ENCODE data around the gene SERPING1. TPM values are rescaled to one million over a fixed set of nuclear protein-coding genes. Genes with fewer than 3 reads are reported as not detected.

Gene SERPING1
- total RNA-seq, 1 donor from 2014 or later, result 471 TPM

GRCh38 chr11:57619331-57619730 is 21.8 kb downstream of the SERPING1 start:
- H3K9me3 ChIP-seq, result no peaks in the 10 kb centered on the region
- TF ChIP-seq CTCF (IDR thresholded peaks at IDR 0.05), result no peak
- no peak for ATAC-seq

DNA sequence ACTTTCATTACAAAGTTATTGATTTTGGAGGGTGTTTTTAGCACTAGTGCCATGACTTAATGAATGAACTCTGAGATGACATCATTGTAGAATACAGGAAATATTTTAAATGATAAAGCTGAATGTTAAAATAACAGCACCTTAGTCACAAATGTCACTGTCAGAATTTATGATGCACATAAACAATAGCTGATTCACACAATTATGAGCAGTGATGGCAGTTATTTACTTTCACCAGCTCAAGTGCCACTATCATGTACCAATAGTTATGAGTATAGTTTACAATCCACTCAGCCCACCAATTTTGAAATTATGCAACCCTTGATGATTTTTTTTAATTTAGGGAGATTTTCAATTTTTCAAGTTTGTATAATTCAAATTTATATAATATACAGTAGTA is 23.0 kb downstream of the SERPING1 start:
- DNase-seq, result no peak
- ATAC-seq, result no peak
- Histone ChIP-seq H3K36me3 (peaks cover 14% of the 10 kb centered on the region), H3K4me3 (no peak overlapping the region), H3K9me3 (no peaks in the 10 kb centered on the region), H3K27ac (no peak overlapping the region), H3K27me3 (ENCODE audit: low read depth) (no peaks in the 10 kb centered on the region), H3K4me1 (no peaks in the 10 kb centered on the region)
- TF ChIP-seq CTCF (IDR thresholded peaks at IDR 0.05), result no peak
- intact Hi-C loops (cut with DNase I), result no loop called here

More at GRCh38 chr11:57619331-57619730, 21.8 kb downstream of the SERPING1 start:
- Histone ChIP-seq H3K4me3 (no peak overlapping the region), H3K27me3 (ENCODE audit: low read depth) (no peaks in the 10 kb centered on the region), H3K36me3 (peaks cover 25% of the 10 kb centered on the region), H3K4me1 (no peaks in the 10 kb centered on the region), H3K27ac (no peak overlapping the region)
- intact Hi-C loops (cut with DNase I), result no loop called here
- DNase-seq, result no peak

DNA sequence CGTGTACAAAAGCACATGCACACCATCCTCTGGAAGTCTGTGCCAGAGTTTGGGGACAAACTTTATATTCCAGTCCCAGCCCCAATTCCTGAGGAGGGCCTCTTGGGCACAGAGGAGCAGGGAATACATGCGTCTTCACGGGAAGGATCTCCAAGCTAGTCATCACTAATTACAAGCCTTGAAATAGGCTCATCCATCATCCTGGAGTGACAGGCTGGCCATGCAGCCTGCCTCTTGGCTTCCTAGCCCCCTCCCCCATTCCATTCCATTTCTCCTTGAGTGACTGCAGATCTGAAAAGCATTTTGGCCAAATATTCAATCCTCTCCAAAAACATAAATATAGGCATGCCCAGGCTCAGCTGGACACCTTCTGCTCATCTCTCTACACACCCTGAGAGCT is 24.8 kb downstream of the SERPING1 start:
- ATAC-seq (no peak), DNase-seq (no peak)
- Histone ChIP-seq H3K27me3 (ENCODE audit: low read depth) (no peaks in the 10 kb centered on the region), H3K4me3 (no peak overlapping the region), H3K4me1 (no peaks in the 10 kb centered on the region), H3K27ac (no peak overlapping the region), H3K36me3 (no peaks in the 10 kb centered on the region), H3K9me3 (no peaks in the 10 kb centered on the region)
- intact Hi-C loops (cut with DNase I), result no loop called here
- TF ChIP-seq CTCF (IDR thresholded peaks at IDR 0.05), result no peak

- Histone ChIP-seq H3K27me3 (ENCODE audit: low read depth) (no peaks in the 10 kb centered on the region), H3K9me3 (no peaks in the 10 kb centered on the region), H3K27ac (no peak overlapping the region), H3K36me3 (no peaks in the 10 kb centered on the region), H3K4me1 (no peaks in the 10 kb centered on the region), H3K4me3 (no peak overlapping the region)
- intact Hi-C loops (cut with DNase I), result no loop called here
- TF ChIP-seq CTCF (IDR thresholded peaks at IDR 0.05), result no peak
- no peak for ATAC-seq
- DNase-seq, result no peak
Measured at GRCh38 chr11:57624864-57625263, 27.4 kb downstream of the SERPING1 start.

GRCh38 chr11:57626895-57627294 is 29.4 kb downstream of the SERPING1 start:
- no peaks in the 10 kb centered on the region for H3K36me3 ChIP-seq
- H3K27ac ChIP-seq, result no peak overlapping the region
- DNase-seq (no peak), ATAC-seq (no peak)
- TF ChIP-seq CTCF (IDR thresholded peaks at IDR 0.05), result no peak
- no peaks in the 10 kb centered on the region for H3K27me3 ChIP-seq (ENCODE audit: low read depth)
- H3K4me1 ChIP-seq, result no peaks in the 10 kb centered on the region
- H3K4me3 ChIP-seq, result no peak overlapping the region
- H3K9me3 ChIP-seq, result no peaks in the 10 kb centered on the region
- intact Hi-C loops (cut with DNase I), result no loop called here

- DNase-seq, result no peak
- intact Hi-C loops (cut with DNase I), result no loop called here
- no peaks in the 10 kb centered on the region for H3K9me3 ChIP-seq
- no peak for TF ChIP-seq CTCF (IDR thresholded peaks at IDR 0.05)
- H3K27ac ChIP-seq, result no peak overlapping the region
- no peaks in the 10 kb centered on the region for H3K4me1 ChIP-seq
- no peaks in the 10 kb centered on the region for H3K27me3 ChIP-seq (ENCODE audit: low read depth)
- no peaks in the 10 kb centered on the region for H3K36me3 ChIP-seq
- H3K4me3 ChIP-seq, result no peak overlapping the region
- ATAC-seq, result no peak
Measured at GRCh38 chr11:57630171-57630570, 32.7 kb downstream of the SERPING1 start.

Data from lower lobe of right lung (tissue), 2 donors.